NOMO-1 treated with dmso at 0.1 percent for 144 hours (cell line): ENCODE data around the gene GOLGA8T.
"Not testable (repeated sequence)": the region's sequence is repeated elsewhere in the genome, so short reads cannot be mapped to it uniquely, and the experiment has no call there.

ENCODE experiments used
- DNase-seq: peaks from one replicate; lab custom pipeline; 2025; ENCODE audit not compliant: unreplicated experiment; lab: John Stamatoyannopoulos, UW

Gene GOLGA8T

GRCh38 chr15:30191143-30191542 lies 56.3 kb downstream of the GOLGA8T start:
- not testable (repeated sequence) for DNase-seq

- DNase-seq, result not testable (repeated sequence)
Observed at GRCh38 chr15:30191639-30192038, 56.8 kb downstream of the GOLGA8T start.

DNA sequence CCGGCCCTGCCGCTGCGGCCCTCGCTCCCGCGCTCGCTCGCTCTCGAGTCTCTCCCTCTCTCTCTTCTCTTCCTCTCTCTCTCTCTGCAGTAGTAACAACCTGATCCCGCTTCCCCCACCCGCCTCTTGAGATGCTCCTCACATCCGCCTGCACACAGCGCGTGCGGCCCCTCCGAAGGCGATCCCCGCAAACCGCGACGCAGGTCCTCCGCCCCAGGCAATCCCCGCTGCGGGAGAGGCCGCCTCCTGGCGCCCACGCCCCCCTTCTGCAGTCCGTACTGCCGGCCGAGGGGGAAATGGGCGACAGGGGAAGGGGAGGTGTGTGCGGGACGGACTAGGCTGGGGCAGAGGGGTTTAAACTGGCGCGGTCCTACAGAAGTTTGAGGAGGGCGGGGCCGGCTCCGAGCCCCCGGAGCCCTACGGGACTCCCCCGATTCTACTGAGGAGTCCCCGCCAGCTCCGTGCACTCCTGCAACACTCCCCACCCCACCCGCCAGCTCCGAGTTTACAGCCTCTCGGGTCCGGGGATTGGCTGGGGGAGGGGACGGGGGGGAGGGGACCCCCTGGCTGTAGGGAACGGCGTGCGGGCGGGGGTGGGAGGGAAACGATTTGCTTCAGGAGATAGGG lies 57.4 kb downstream of the GOLGA8T start:
- not testable (repeated sequence) for DNase-seq

DNA sequence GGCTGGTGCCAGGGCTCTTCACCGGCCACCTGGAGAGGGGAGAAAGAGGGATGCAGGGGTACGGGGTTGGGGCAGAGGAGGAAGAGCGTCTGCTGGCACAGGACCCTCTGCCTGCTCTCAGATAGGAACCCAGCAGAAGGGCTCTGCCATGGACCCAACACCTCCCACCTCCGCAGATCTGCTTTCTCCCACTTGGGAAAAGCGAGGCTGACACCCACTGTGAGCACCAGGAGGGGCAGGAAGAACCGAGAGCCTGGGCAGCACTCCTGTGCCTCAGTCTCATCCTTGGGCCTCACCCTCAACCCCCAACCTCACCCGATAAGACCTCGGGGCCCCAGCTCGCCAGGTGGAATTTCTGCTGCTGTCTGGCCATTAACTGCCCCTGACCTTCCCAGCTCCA lies 58.0 kb downstream of the GOLGA8T start:
- DNase-seq, result not testable (repeated sequence)
